Endodermal cell (in vitro differentiated cells): ENCODE measurements around the gene TRAF3IP3. TPM values are rescaled to one million over a fixed set of nuclear protein-coding genes. Genes with fewer than 3 reads are reported as not detected.

Experiments
- DNase-seq: peaks from one replicate; pipeline ENCODE4 v3.0.0-alpha.2; 2017
- H3K27ac ChIP-seq: 2 replicates; pipeline ENCODE4 v1.5.1; 2013; ENCODE audit warnings: mild to moderate bottlenecking, low read depth, low read length, moderate library complexity
- H3K27me3 ChIP-seq: 2 replicates; pipeline ENCODE4 v1.6.1; 2013; ENCODE audit warnings: mild to moderate bottlenecking, low read length, moderate library complexity; ENCODE audit not compliant: insufficient read depth, control insufficient read depth, poor library complexity, severe bottlenecking
- H3K36me3 ChIP-seq: 2 replicates; pipeline ENCODE4 v1.7.0; 2013; ENCODE audit warnings: mild to moderate bottlenecking, low read length, moderate library complexity; ENCODE audit not compliant: control insufficient read depth, insufficient read depth
- H3K4me1 ChIP-seq: one replicate; pipeline ENCODE4 v1.7.0; 2013; ENCODE audit warnings: low read length; ENCODE audit not compliant: control insufficient read depth, insufficient read depth
- H3K4me3 ChIP-seq: 2 replicates; pipeline ENCODE4 v1.5.1; 2013; ENCODE audit warnings: mild to moderate bottlenecking, low read length, moderate library complexity
- H3K9ac ChIP-seq: 2 replicates; pipeline ENCODE4 v1.6.1; 2013; ENCODE audit warnings: mild to moderate bottlenecking, low read length, moderate library complexity; ENCODE audit not compliant: poor library complexity, severe bottlenecking; ENCODE audit errors: extremely low read depth
- H3K9me3 ChIP-seq: 2 replicates; pipeline ENCODE4 v1.6.1; 2013; ENCODE audit warnings: mild to moderate bottlenecking, low read length, moderate library complexity; ENCODE audit not compliant: control insufficient read depth
- H3K27ac Mint-ChIP-seq: 2 replicates; pipeline ENCODE4 v1.8.0; 2020; ENCODE audit warnings: mixed read lengths
- H3K27me3 Mint-ChIP-seq: 2 replicates; pipeline ENCODE4 v1.8.0; 2021; ENCODE audit warnings: mild to moderate bottlenecking, mixed read lengths; ENCODE audit not compliant: insufficient read depth
- H3K36me3 Mint-ChIP-seq: 2 replicates; pipeline ENCODE4 v1.8.0; 2020; ENCODE audit warnings: low read depth, mixed read lengths
- H3K4me1 Mint-ChIP-seq: 2 replicates; pipeline ENCODE4 v1.8.0; 2020; ENCODE audit warnings: mixed read lengths
- H3K4me3 Mint-ChIP-seq: 2 replicates; pipeline ENCODE4 v1.8.0; 2020; ENCODE audit warnings: mild to moderate bottlenecking, moderate library complexity, mixed read lengths
- H3K9me3 Mint-ChIP-seq: 2 replicates; pipeline ENCODE4 v1.8.0; 2020; ENCODE audit warnings: mild to moderate bottlenecking, mixed read lengths
- CTCF ChIP-seq: fragments of 200-600 bp; sonication (generic); conservative IDR thresholded peaks from 2 replicates; pipeline ENCODE4 v1.5.0; 2021; ENCODE audit warnings: antibody characterized with exemption, mild to moderate bottlenecking
- WGBS, 2 experiments: methylation state at CpG; one replicate each; pipeline versions ENCODE4 v1.1.5 to v1.1.7; 2013; ENCODE audit warnings: missing lambda C conversion rate in 2 of 2, mixed read lengths in 1 of 2; ENCODE audit not compliant: insufficient coverage in 1 of 2, insufficient read length in 1 of 2; 5-methylcytosine and 5-hydroxymethylcytosine counted together
- total RNA-seq, 2 donors: library from RNA; stranded (reverse); fragmentation: NEBNext Ultra II Directional in 1 of 2; extraction: Animal tissue kit (Norgen Biotek cat#: 25700) in 1 of 2; gene quantifications; 2 replicates in 1 of 2; 3 replicates in 1 of 2; pipeline ENCODE4 v1.2.1, GENCODE V29; 2021

Gene TRAF3IP3
- total RNA-seq, 2 donors from 2014 or later, result not detected

- Mint-ChIP-seq H3K4me3 (no peak overlapping the region), H3K36me3 (no peaks in the 10 kb centered on the region), H3K27ac (no peak overlapping the region), H3K27me3 (peaks cover 24% of the 10 kb centered on the region), H3K4me1 (no peaks in the 10 kb centered on the region), H3K9me3 (no peaks in the 10 kb centered on the region)
- peaks cover 39% of the 10 kb centered on the region for H3K27me3 ChIP-seq
- 95 to 96% methylated on average over 4 of the region's 4 CpGs for WGBS, 2 experiments
- DNase-seq, result no peak
- no peak overlapping the region for H3K27ac ChIP-seq
- no peaks in the 10 kb centered on the region for H3K9me3 ChIP-seq
- no peaks in the 10 kb centered on the region for H3K4me1 ChIP-seq
- TF ChIP-seq CTCF, result no peak
- H3K36me3 ChIP-seq, result no peaks in the 10 kb centered on the region
- no peak overlapping the region for H3K4me3 ChIP-seq
- H3K9ac ChIP-seq, result no peak overlapping the region
Measured at GRCh38 chr1:209720326-209720725, 35.5 kb upstream of the TRAF3IP3 start.

- H3K27me3 ChIP-seq, result peaks cover 39% of the 10 kb centered on the region
- Mint-ChIP-seq H3K27ac (no peak overlapping the region), H3K9me3 (no peaks in the 10 kb centered on the region), H3K36me3 (no peaks in the 10 kb centered on the region), H3K27me3 (peaks cover 24% of the 10 kb centered on the region), H3K4me1 (no peaks in the 10 kb centered on the region), H3K4me3 (no peak overlapping the region)
- H3K9me3 ChIP-seq, result no peaks in the 10 kb centered on the region
- DNase-seq, result no peak
- H3K36me3 ChIP-seq, result no peaks in the 10 kb centered on the region
- H3K9ac ChIP-seq, result no peak overlapping the region
- TF ChIP-seq CTCF, result no peak
- H3K27ac ChIP-seq, result no peak overlapping the region
- H3K4me1 ChIP-seq, result no peaks in the 10 kb centered on the region
- 89 to 90% methylated on average over 2 of the region's 2 CpGs for WGBS, 2 experiments
- H3K4me3 ChIP-seq, result no peak overlapping the region
Measured at GRCh38 chr1:209720826-209721225, 35.0 kb upstream of the TRAF3IP3 start.

- Histone ChIP-seq H3K4me3 (no peak overlapping the region), H3K4me1 (no peaks in the 10 kb centered on the region), H3K27me3 (peaks cover 37% of the 10 kb centered on the region), H3K9ac (no peak overlapping the region), H3K36me3 (no peaks in the 10 kb centered on the region), H3K9me3 (no peaks in the 10 kb centered on the region), H3K27ac (no peak overlapping the region)
- Mint-ChIP-seq H3K4me3 (no peak overlapping the region), H3K4me1 (no peaks in the 10 kb centered on the region), H3K27ac (no peak overlapping the region), H3K36me3 (no peaks in the 10 kb centered on the region), H3K9me3 (no peaks in the 10 kb centered on the region), H3K27me3 (peaks cover 24% of the 10 kb centered on the region)
- 89 to 96% methylated on average over 1 of the region's 1 CpG for WGBS, 2 experiments
- TF ChIP-seq CTCF, result no peak
- DNase-seq, result no peak
Measured at GRCh38 chr1:209721323-209721722, 34.5 kb upstream of the TRAF3IP3 start.
